GM12878 (cell line): Measurements from ENCODE around the gene EPHB2. TPM values are rescaled to one million over a fixed set of nuclear protein-coding genes. Genes with fewer than 3 reads are reported as not detected.

ENCODE experiments used
- ATAC-seq: fragments of 200-7000 bp; cut with Tn5 transposase; 3 replicates; pipeline ENCODE4 v1.9.1; 2020; ENCODE audit warnings: mild to moderate bottlenecking, moderate library complexity
- BruUV-seq: library from RNA; stranded (reverse); fragments of 400-500 nt; replicated peaks from 2 replicates; lab custom pipeline; 2021; lab: Mats Ljungman, UMichigan
- CTCF ChIA-PET: fragments of 300-600 bp; sonication (Branson Sonifier 250); formaldehyde crosslinking; extraction: SDS; loops from one replicate; lab custom pipeline; 2021; ENCODE audit warnings: inconsistent platforms; lab: Yijun Ruan, JAX
- POLR2A ChIA-PET: fragments of 350-600 bp; formaldehyde crosslinking; extraction: SDS; loops from one replicate; lab custom pipeline; 2021; ENCODE audit warnings: inconsistent platforms; lab: Charles Lee
- RAD21 ChIA-PET: fragments of 300-600 bp; sonication (Branson Sonifier 250); formaldehyde crosslinking; loops from one replicate; lab custom pipeline; 2023; ENCODE audit warnings: antibody characterized with exemption; ENCODE audit not compliant: unreplicated experiment; lab: Charles Lee
- SMC1A ChIA-PET: fragments of 300-600 bp; sonication (Branson Sonifier 250); formaldehyde crosslinking; loops from one replicate; lab custom pipeline; 2023; ENCODE audit not compliant: unreplicated experiment, uncharacterized antibody; lab: Charles Lee
- DNase-seq: peaks from one replicate; pipeline ENCODE4 v3.0.0-alpha.2; 2011; ENCODE audit warnings: low read depth, low spot score
- FAIRE-seq: peaks from 3 replicates; lab custom pipeline; 2011; peaks lifted over from hg19 to GRCh38; lab: Jason Lieb, UNC
- H2AFZ ChIP-seq: 2 replicates; pipeline ENCODE4 v1.6.0; 2011; ENCODE audit warnings: low read depth, low read length, control low read depth; ENCODE audit not compliant: control insufficient read depth
- H3K27ac ChIP-seq: 2 replicates; pipeline ENCODE4 v1.5.1; 2011; ENCODE audit warnings: control low read depth; ENCODE audit not compliant: control insufficient read depth, insufficient read depth
- H3K27me3 ChIP-seq, 2 experiments: replicated peaks in 1 of 2; 2 replicates each; pipeline versions ENCODE4 v1.6.0 to v1.6.1; 2011; ENCODE audit warnings: low read length in 1 of 2; ENCODE audit not compliant: control insufficient read depth in 2 of 2, insufficient read depth in 2 of 2
- H3K36me3 ChIP-seq, 2 experiments: 2 replicates each; pipeline ENCODE4 v1.5.1; 2011; ENCODE audit warnings: low read length in 1 of 2; ENCODE audit not compliant: control insufficient read depth in 2 of 2, insufficient read depth in 2 of 2
- H3K4me1 ChIP-seq: 2 replicates; pipeline ENCODE4 v1.6.1; 2011; ENCODE audit warnings: mild to moderate bottlenecking, low read length, moderate library complexity, mixed read lengths; ENCODE audit not compliant: control insufficient read depth, insufficient read depth
- H3K4me2 ChIP-seq: 2 replicates; pipeline ENCODE4 v1.6.0; 2011; ENCODE audit warnings: control low read depth; ENCODE audit not compliant: control insufficient read depth, insufficient read depth
- H3K4me3 ChIP-seq: fragments of 200-600 bp; sonication (generic); 2 replicates; pipeline ENCODE4 v1.5.1; 2016
- H3K79me2 ChIP-seq: 2 replicates; pipeline ENCODE4 v1.6.0; 2011; ENCODE audit warnings: low read length; ENCODE audit not compliant: control insufficient read depth, insufficient read depth
- H3K9ac ChIP-seq: 2 replicates; pipeline ENCODE4 v1.8.0; 2011; ENCODE audit warnings: low read length, control low read depth, mixed read lengths; ENCODE audit not compliant: control insufficient read depth, insufficient read depth
- H3K9me3 ChIP-seq: replicated peaks from 3 replicates; pipeline ENCODE4 v1.5.1; 2011; ENCODE audit warnings: mild to moderate bottlenecking, low read length; ENCODE audit not compliant: control insufficient read depth, insufficient read depth
- H4K20me1 ChIP-seq: 2 replicates; pipeline ENCODE4 v1.6.0; 2011; ENCODE audit not compliant: control insufficient read depth, insufficient read depth
- ATF7 ChIP-seq: fragments of 450-650 bp; IDR thresholded peaks from 2 replicates; pipeline ENCODE4 v1.6.1; 2016; ENCODE audit warnings: low read depth, mild to moderate bottlenecking
- BMI1 ChIP-seq: fragments of 450-650 bp; IDR thresholded peaks from 2 replicates; pipeline ENCODE4 v1.6.1; 2016; ENCODE audit warnings: mild to moderate bottlenecking, moderate library complexity, borderline replicate concordance
- CHD4 ChIP-seq: fragments of 200-600 bp; sonication (generic); IDR thresholded peaks from 2 replicates; pipeline ENCODE4 v1.6.1; 2016; ENCODE audit warnings: mild to moderate bottlenecking
- FOS ChIP-seq: IDR thresholded peaks from 3 replicates; pipeline ENCODE4 v1.6.1; 2011; ENCODE audit warnings: borderline replicate concordance; ENCODE audit not compliant: insufficient read length; ENCODE audit errors: extremely low read depth
- IKZF2 ChIP-seq, 2 experiments: fragments of 450-650 bp; IDR thresholded peaks; 2 replicates each; pipeline ENCODE4 v1.6.1; 2017; ENCODE audit warnings: mild to moderate bottlenecking in 2 of 2, moderate library complexity in 2 of 2
- IRF4 ChIP-seq: IDR thresholded peaks from 2 replicates; pipeline ENCODE4 v1.6.1; 2011; ENCODE audit warnings: low read depth, low read length
- MAX ChIP-seq: IDR thresholded peaks from 2 replicates; pipeline ENCODE4 v1.6.1; 2012; ENCODE audit warnings: low read depth, low read length, improper control_type of control experiment
- PBX3 ChIP-seq: IDR thresholded peaks from 2 replicates; pipeline ENCODE4 v1.6.1; 2011; ENCODE audit warnings: mild to moderate bottlenecking, low read depth, low read length, moderate library complexity; ENCODE audit not compliant: insufficient replicate concordance
- RAD21 ChIP-seq: IDR thresholded peaks from 2 replicates; pipeline ENCODE4 v1.6.1; 2011; ENCODE audit warnings: mild to moderate bottlenecking, low read depth, low read length, moderate library complexity; ENCODE audit not compliant: insufficient read depth
- RB1 ChIP-seq: fragments of 450-650 bp; formaldehyde crosslinking; IDR thresholded peaks from 2 replicates; pipeline ENCODE4 v1.6.1; 2017; ENCODE audit warnings: mild to moderate bottlenecking, borderline replicate concordance
- SP1 ChIP-seq: IDR thresholded peaks from one replicate; pipeline ENCODE4 v1.6.1; 2011; ENCODE audit warnings: low read depth, low read length
- STAT1 ChIP-seq: fragments of 450-650 bp; conservative IDR thresholded peaks from 2 replicates; pipeline ENCODE4 v1.6.1; 2014; ENCODE audit warnings: antibody characterized with exemption, mild to moderate bottlenecking
- TCF7 ChIP-seq: IDR thresholded peaks from 2 replicates; pipeline ENCODE4 v1.6.1; 2014; ENCODE audit warnings: antibody characterized with exemption, borderline replicate concordance
- YY1 ChIP-seq: IDR thresholded peaks from 2 replicates; pipeline ENCODE4 v1.6.1; 2011; ENCODE audit warnings: low read depth, mild to moderate bottlenecking, low read length
- ZBTB11 ChIP-seq: fragments of 450-650 bp; formaldehyde crosslinking; IDR thresholded peaks from 2 replicates; pipeline ENCODE4 v1.5.0; 2022; ENCODE audit warnings: mild to moderate bottlenecking, missing genetic modification characterization
- ZBTB33 ChIP-seq: fragments of 450-650 bp; IDR thresholded peaks from 2 replicates; pipeline ENCODE4 v1.6.1; 2017; ENCODE audit warnings: mild to moderate bottlenecking
- ZNF207 ChIP-seq: fragments of 450-650 bp; IDR thresholded peaks from 2 replicates; pipeline ENCODE4 v1.6.1; 2014; ENCODE audit warnings: antibody characterized with exemption, mild to moderate bottlenecking, borderline replicate concordance
- ZNF217 ChIP-seq: fragments of 450-650 bp; IDR thresholded peaks from 2 replicates; pipeline ENCODE4 v1.6.1; 2017; ENCODE audit warnings: antibody characterized with exemption, mild to moderate bottlenecking
- ZZZ3 ChIP-seq: IDR thresholded peaks from 2 replicates; pipeline ENCODE4 v1.6.1; 2011; ENCODE audit warnings: low read depth; ENCODE audit not compliant: control insufficient read depth, insufficient read length
- WGBS: methylation state at CpG from one replicate; pipeline ENCODE4 v1.1.6; 2016; ENCODE audit warnings: low lambda C conversion rate; ENCODE audit not compliant: insufficient replicate concordance, insufficient coverage; ENCODE audit errors: missing lambda C conversion rate; 5-methylcytosine and 5-hydroxymethylcytosine counted together
- in situ Hi-C: fragments of 300-500 bp; cut with MboI; formaldehyde crosslinking; loops from 9 replicates; pipeline ENCODE4 v1.14.3; 2018; ENCODE audit warnings: mixed read lengths
- intact Hi-C: fragments of 100-400 bp; cut with micrococcal nuclease; formaldehyde crosslinking; loops from one replicate; pipeline ENCODE4 v1.14.2; 2022; ENCODE audit not compliant: unreplicated experiment
- polyA plus RNA-seq, 11 experiments: library from polyadenylated mRNA; depleted of rRNA in 4 of 11; unstranded in 6 of 11; stranded (reverse) in 5 of 11; fragments of >200 nt; fragmentation: Nextera tagmentation in 4 of 11; fragmentation: Illumina TruSeq in 1 of 11; extraction: Ambion mirVana in 4 of 11; extraction: Trizol in 1 of 11; gene quantifications; 1 replicate in 1 of 11; 2 replicates in 10 of 11; pipeline versions ENCODE4 v1.2.1 to v1.2.3, GENCODE V29; 2011 to 2016; ENCODE audit warnings: inconsistent platforms in 2 of 11, missing spikeins in 2 of 11, low read depth in 1 of 11
- total RNA-seq, 4 experiments: library from RNA; depleted of rRNA in 3 of 4; stranded (reverse); fragments of >200 nt in 3 of 4; fragmentation: Illumina TruSeq in 1 of 4; extraction: Trizol in 1 of 4; gene quantifications; 2 replicates each; pipeline versions ENCODE4 v1.2.1 to v1.2.3, GENCODE V29; 2013 to 2021

The EPHB2 gene
- total and polyA plus RNA-seq, 10 of the 15 experiments (the other 5 are each of a cell fraction or from before 2014, with no cell fraction given), result 0.13 to 3.3 (median 0.92) TPM

GRCh38 chr1:22969304-22969709 is 258.7 kb downstream of the EPHB2 start:
- H3K79me2 ChIP-seq, result no peaks in the 10 kb centered on the region
- H3K27me3 ChIP-seq, result peaks cover 0 to 5% of the 10 kb centered on the region in 2 experiments; a peak in 3 of 4 replicates
- no peak for DNase-seq
- ATAC-seq, result no peak
- no peaks in the 10 kb centered on the region for H3K36me3 ChIP-seq
- ChIA-PET SMC1A (no interaction called here), CTCF (no interaction called here), POLR2A (no interaction called here), RAD21 (no interaction called here)
- H2AFZ ChIP-seq, result no peak overlapping the region
- WGBS, result 27% methylated on average over 5 of the region's 5 CpGs
- no peak overlapping the region for H3K9ac ChIP-seq
- BruUV-seq, result no TSS peak
- in situ Hi-C loops (no loop called here), intact Hi-C loops (no loop called here)
- FAIRE-seq, result no peak
- no peak overlapping the region for H3K4me2 ChIP-seq
- TF ChIP-seq FOS (no peak), PBX3 (no peak), ZBTB33 (no peak), RAD21 (no peak), TCF7 (no peak), IRF4 (no peak), IKZF2 (IDR thresholded peaks at IDR 0.05) (no peak), ZNF217 (no peak), BMI1 (no peak), SP1 (no peak), RB1 (no peak), YY1 (no peak), ZNF207 (no peak), MAX (no peak), STAT1 (no peak), ATF7 (no peak), ZZZ3 (no peak), ZBTB11 (CRISPR knock-in tag) (no peak), CHD4 (no peak)
- H3K9me3 ChIP-seq, result no peaks in the 10 kb centered on the region; the same call in 2 of the 3 replicates
- no peaks in the 10 kb centered on the region for H3K4me1 ChIP-seq
- no peak overlapping the region for H3K27ac ChIP-seq
- H3K4me3 ChIP-seq, result no peak overlapping the region
- H4K20me1 ChIP-seq, result no peaks in the 10 kb centered on the region
